NB4 (cell line): ENCODE measurements around the gene UMAD1.

Experiments
- POLR2A ChIP-seq: IDR thresholded peaks from 2 replicates; pipeline ENCODE4 v1.6.1; 2011; ENCODE audit warnings: mild to moderate bottlenecking; ENCODE audit not compliant: insufficient read length; ENCODE audit errors: extremely low read depth
- TF ChIP-seq, protein P1 (sequence below): IDR thresholded peaks from one replicate; pipeline ENCODE4 v1.5.1; 2012; ENCODE audit warnings: low read depth, low read length
- TF ChIP-seq, protein P2 (sequence below): IDR thresholded peaks from 2 replicates; pipeline ENCODE4 v1.6.1; 2011; ENCODE audit warnings: low read depth, low read length

- TF ChIP-seq, protein P1, sequence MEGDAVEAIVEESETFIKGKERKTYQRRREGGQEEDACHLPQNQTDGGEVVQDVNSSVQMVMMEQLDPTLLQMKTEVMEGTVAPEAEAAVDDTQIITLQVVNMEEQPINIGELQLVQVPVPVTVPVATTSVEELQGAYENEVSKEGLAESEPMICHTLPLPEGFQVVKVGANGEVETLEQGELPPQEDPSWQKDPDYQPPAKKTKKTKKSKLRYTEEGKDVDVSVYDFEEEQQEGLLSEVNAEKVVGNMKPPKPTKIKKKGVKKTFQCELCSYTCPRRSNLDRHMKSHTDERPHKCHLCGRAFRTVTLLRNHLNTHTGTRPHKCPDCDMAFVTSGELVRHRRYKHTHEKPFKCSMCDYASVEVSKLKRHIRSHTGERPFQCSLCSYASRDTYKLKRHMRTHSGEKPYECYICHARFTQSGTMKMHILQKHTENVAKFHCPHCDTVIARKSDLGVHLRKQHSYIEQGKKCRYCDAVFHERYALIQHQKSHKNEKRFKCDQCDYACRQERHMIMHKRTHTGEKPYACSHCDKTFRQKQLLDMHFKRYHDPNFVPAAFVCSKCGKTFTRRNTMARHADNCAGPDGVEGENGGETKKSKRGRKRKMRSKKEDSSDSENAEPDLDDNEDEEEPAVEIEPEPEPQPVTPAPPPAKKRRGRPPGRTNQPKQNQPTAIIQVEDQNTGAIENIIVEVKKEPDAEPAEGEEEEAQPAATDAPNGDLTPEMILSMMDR = no peak
- TF ChIP-seq, protein P2, sequence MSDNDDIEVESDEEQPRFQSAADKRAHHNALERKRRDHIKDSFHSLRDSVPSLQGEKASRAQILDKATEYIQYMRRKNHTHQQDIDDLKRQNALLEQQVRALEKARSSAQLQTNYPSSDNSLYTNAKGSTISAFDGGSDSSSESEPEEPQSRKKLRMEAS = no peak
- no peak for TF ChIP-seq POLR2A
These were observed 22.1 kb upstream of the UMAD1 start for GRCh38 chr7:7618410-7618809.
